ENCODE data around the gene RAP1A.

GRCh38 chr1:111677604-111678003 is 58.0 kb downstream of the RAP1A start:
- TF ChIP-seq CTCF (IDR thresholded peaks at IDR 0.05; ENCODE audit: low read depth, low read length, poor library complexity, severe bottlenecking) (no peak), EZH2phosphoT487 (IDR thresholded peaks at IDR 0.05; ENCODE audit: borderline replicate concordance, low read length) (no peak)

Measured in DOHH2 (cell line).